Measurements from ENCODE around the gene CILP2. TPM values are rescaled to one million over a fixed set of nuclear protein-coding genes. Genes with fewer than 3 reads are reported as not detected.

The CILP2 gene
- total RNA-seq, 2 donors from 2014 or later, result 3.6 to 9.9 TPM

- H3K4me1 Mint-ChIP-seq, result peaks cover 2% of the 10 kb centered on the region
These were observed 703 bp upstream of the CILP2 start for GRCh38 chr19:19537075-19538048.

GRCh38 chr19:19538785-19539166 is 711 bp downstream of the CILP2 start:
- no peaks in the 10 kb centered on the region for H3K9me3 Mint-ChIP-seq
- H3K27ac Mint-ChIP-seq, result no peak overlapping the region
- peak; percentile 64 for DNase-seq
- H3K9me3 ChIP-seq (ENCODE audit: control insufficient read depth, low read length), result no peaks in the 10 kb centered on the region
- 68 to 71% methylated on average over 4 to 7 of the region's 7 CpGs for WGBS, 2 experiments (ENCODE audit: insufficient coverage in 1 of 2, insufficient read length in 1 of 2)
- peaks cover 60% of the 10 kb centered on the region for H3K27me3 Mint-ChIP-seq (ENCODE audit: insufficient read depth)
- H3K36me3 Mint-ChIP-seq (ENCODE audit: low read depth), result no peaks in the 10 kb centered on the region
- H3K4me1 Mint-ChIP-seq, result peaks cover 2% of the 10 kb centered on the region
- H3K4me1 ChIP-seq (ENCODE audit: control insufficient read depth, insufficient read depth, low read length), result no peaks in the 10 kb centered on the region
- H3K9ac ChIP-seq (ENCODE audit: extremely low read depth, low read length, poor library complexity, severe bottlenecking), result peak overlapping the region; percentile 53
- no peak overlapping the region for H3K27ac ChIP-seq (ENCODE audit: low read depth, low read length)
- H3K4me3 ChIP-seq (ENCODE audit: low read length), result peak overlapping the region; percentile 74
- peak; percentile 22 for TF ChIP-seq CTCF (conservative IDR thresholded peaks at IDR 0.05)
- H3K36me3 ChIP-seq (ENCODE audit: control insufficient read depth, insufficient read depth, low read length), result no peaks in the 10 kb centered on the region
- H3K4me3 Mint-ChIP-seq, result peak overlapping the region; percentile 46
- H3K27me3 ChIP-seq (ENCODE audit: control insufficient read depth, insufficient read depth, low read length, poor library complexity, severe bottlenecking), result no peaks in the 10 kb centered on the region

More at GRCh38 chr19:19537075-19538048, 703 bp upstream of the CILP2 start:
- Mint-ChIP-seq H3K27me3 (ENCODE audit: insufficient read depth) (peaks cover 63% of the 10 kb centered on the region), H3K27ac (no peak overlapping the region), H3K36me3 (ENCODE audit: low read depth) (no peaks in the 10 kb centered on the region), H3K4me3 (peak overlapping the region; percentile 46), H3K9me3 (no peaks in the 10 kb centered on the region)
- 78 to 91% methylated on average over 34 to 59 of the region's 59 CpGs for WGBS, 2 experiments (ENCODE audit: insufficient coverage in 1 of 2, insufficient read length in 1 of 2)
- peak; percentile 62 for DNase-seq
- Histone ChIP-seq H3K36me3 (ENCODE audit: control insufficient read depth, insufficient read depth, low read length) (peaks cover 2% of the 10 kb centered on the region), H3K9me3 (ENCODE audit: control insufficient read depth, low read length) (no peaks in the 10 kb centered on the region), H3K27ac (ENCODE audit: low read depth, low read length) (no peak overlapping the region), H3K27me3 (ENCODE audit: control insufficient read depth, insufficient read depth, low read length, poor library complexity, severe bottlenecking) (no peaks in the 10 kb centered on the region), H3K4me1 (ENCODE audit: control insufficient read depth, insufficient read depth, low read length) (no peaks in the 10 kb centered on the region), H3K9ac (ENCODE audit: extremely low read depth, low read length, poor library complexity, severe bottlenecking) (no peak overlapping the region), H3K4me3 (ENCODE audit: low read length) (peak overlapping the region; percentile 74)
- no peak for TF ChIP-seq CTCF (conservative IDR thresholded peaks at IDR 0.05)

- no peak overlapping the region for H3K4me3 ChIP-seq (ENCODE audit: low read length)
- Mint-ChIP-seq H3K4me3 (no peak overlapping the region), H3K27me3 (ENCODE audit: insufficient read depth) (peaks cover 55% of the 10 kb centered on the region), H3K36me3 (ENCODE audit: low read depth) (no peaks in the 10 kb centered on the region), H3K9me3 (no peaks in the 10 kb centered on the region), H3K27ac (no peak overlapping the region), H3K4me1 (peaks cover 2% of the 10 kb centered on the region)
- no peaks in the 10 kb centered on the region for H3K36me3 ChIP-seq (ENCODE audit: control insufficient read depth, insufficient read depth, low read length)
- no peak overlapping the region for H3K27ac ChIP-seq (ENCODE audit: low read depth, low read length)
- DNase-seq, result peak; percentile 62
- no peak for TF ChIP-seq CTCF (conservative IDR thresholded peaks at IDR 0.05)
- no peak overlapping the region for H3K9ac ChIP-seq (ENCODE audit: extremely low read depth, low read length, poor library complexity, severe bottlenecking)
- H3K9me3 ChIP-seq (ENCODE audit: control insufficient read depth, low read length), result no peaks in the 10 kb centered on the region
- WGBS, 2 experiments (ENCODE audit: insufficient coverage in 1 of 2, insufficient read length in 1 of 2), result 84 to 87% methylated on average over 14 to 19 of the region's 19 CpGs
- no peaks in the 10 kb centered on the region for H3K4me1 ChIP-seq (ENCODE audit: control insufficient read depth, insufficient read depth, low read length)
- H3K27me3 ChIP-seq (ENCODE audit: control insufficient read depth, insufficient read depth, low read length, poor library complexity, severe bottlenecking), result no peaks in the 10 kb centered on the region
These were observed 1.6 kb downstream of the CILP2 start for GRCh38 chr19:19539698-19540063.

Data from endodermal cell (in vitro differentiated cells).